ENCODE results near the gene FCN1.

The FCN1 gene

GRCh38 chr9:134869554-134870300 lies 48.0 kb downstream of the FCN1 start:
- TF ChIP-seq FOXP2 (optimal IDR thresholded peaks at IDR 0.05; ENCODE audit: control extremely low read depth, extremely low read length, insufficient read depth) (no peak), EZH2 (IDR thresholded peaks at IDR 0.05) (no peak), POLR2AphosphoS5 (IDR thresholded peaks at IDR 0.05; ENCODE audit: borderline replicate concordance, low read depth, low read length) (no peak)
- no peaks in the 10 kb centered on the region for H3K9me3 ChIP-seq (ENCODE audit: low read depth, low read length)
- DNase-seq (ENCODE audit: low read depth, low spot score), result no peak
- H3K9ac ChIP-seq (ENCODE audit: insufficient read length), result no peak overlapping the region
- H3K27ac ChIP-seq, result no peak overlapping the region
- H3K36me3 ChIP-seq (ENCODE audit: insufficient read depth, low read length), result no peaks in the 10 kb centered on the region
- no peak overlapping the region for H3K4me3 ChIP-seq

- Histone ChIP-seq H3K4me3 (no peak overlapping the region), H3K9ac (ENCODE audit: insufficient read length) (no peak overlapping the region), H3K27ac (no peak overlapping the region), H3K36me3 (ENCODE audit: insufficient read depth, low read length) (no peaks in the 10 kb centered on the region), H3K9me3 (ENCODE audit: low read depth, low read length) (no peaks in the 10 kb centered on the region)
- TF ChIP-seq FOXP2 (optimal IDR thresholded peaks at IDR 0.05; ENCODE audit: control extremely low read depth, extremely low read length, insufficient read depth), result no peak
- no peak for TF ChIP-seq EZH2 (IDR thresholded peaks at IDR 0.05)
- TF ChIP-seq POLR2AphosphoS5 (IDR thresholded peaks at IDR 0.05; ENCODE audit: borderline replicate concordance, low read depth, low read length), result no peak
- DNase-seq (ENCODE audit: low read depth, low spot score), result no peak
Observed at GRCh38 chr9:134868751-134869553, 48.8 kb downstream of the FCN1 start.

- H3K36me3 ChIP-seq (ENCODE audit: insufficient read depth, low read length), result no peaks in the 10 kb centered on the region
- H3K4me3 ChIP-seq, result no peak overlapping the region
- H3K9me3 ChIP-seq (ENCODE audit: low read depth, low read length), result no peaks in the 10 kb centered on the region
- DNase-seq (ENCODE audit: low read depth, low spot score), result no peak
- H3K27ac ChIP-seq, result no peak overlapping the region
- H3K9ac ChIP-seq (ENCODE audit: insufficient read length), result no peak overlapping the region
- TF ChIP-seq FOXP2 (optimal IDR thresholded peaks at IDR 0.05; ENCODE audit: control extremely low read depth, extremely low read length, insufficient read depth) (no peak), EZH2 (IDR thresholded peaks at IDR 0.05) (no peak), POLR2AphosphoS5 (IDR thresholded peaks at IDR 0.05; ENCODE audit: borderline replicate concordance, low read depth, low read length) (no peak)
Observed at GRCh38 chr9:134867917-134868750, 49.6 kb downstream of the FCN1 start.

DNA sequence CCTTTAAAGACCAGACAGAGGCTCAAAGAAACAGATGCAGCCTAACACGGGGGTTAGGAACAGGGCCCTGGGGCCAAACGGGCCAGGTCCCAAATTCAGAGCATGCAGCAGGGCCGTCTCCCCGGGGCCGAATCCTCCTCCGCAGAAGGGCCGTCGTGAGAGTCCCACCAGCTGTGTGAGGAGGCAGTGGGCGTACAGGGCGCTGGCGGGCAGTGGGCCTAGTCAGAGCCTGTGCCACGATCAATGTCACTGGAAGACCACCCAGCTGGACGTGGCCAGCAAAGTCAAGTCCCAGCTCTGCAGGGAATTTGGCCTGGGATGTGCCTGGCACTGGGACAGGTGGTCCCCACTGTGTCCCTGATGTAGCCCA lies 52.9 kb downstream of the FCN1 start:
- DNase-seq (ENCODE audit: low read depth, low spot score), result no peak
- H3K27ac ChIP-seq, result no peak overlapping the region

GRCh38 chr9:134863941-134864820 lies 53.5 kb downstream of the FCN1 start:
- no peaks in the 10 kb centered on the region for H3K36me3 ChIP-seq (ENCODE audit: insufficient read depth, low read length)
- H3K27ac ChIP-seq, result no peak overlapping the region
- no peak for DNase-seq (ENCODE audit: low read depth, low spot score)
- no peaks in the 10 kb centered on the region for H3K9me3 ChIP-seq (ENCODE audit: low read depth, low read length)
- TF ChIP-seq FOXP2 (optimal IDR thresholded peaks at IDR 0.05; ENCODE audit: control extremely low read depth, extremely low read length, insufficient read depth) (no peak), EZH2 (IDR thresholded peaks at IDR 0.05) (no peak), POLR2AphosphoS5 (IDR thresholded peaks at IDR 0.05; ENCODE audit: borderline replicate concordance, low read depth, low read length) (no peak)
- H3K4me3 ChIP-seq, result no peak overlapping the region
- H3K9ac ChIP-seq (ENCODE audit: insufficient read length), result no peak overlapping the region

More for the DNA sequence above, 52.9 kb downstream of the FCN1 start:
- Histone ChIP-seq H3K36me3 (ENCODE audit: insufficient read depth, low read length) (no peaks in the 10 kb centered on the region), H3K9me3 (ENCODE audit: low read depth, low read length) (no peaks in the 10 kb centered on the region), H3K9ac (ENCODE audit: insufficient read length) (no peak overlapping the region), H3K4me3 (no peak overlapping the region)
- TF ChIP-seq EZH2 (IDR thresholded peaks at IDR 0.05) (no peak), FOXP2 (optimal IDR thresholded peaks at IDR 0.05; ENCODE audit: control extremely low read depth, extremely low read length, insufficient read depth) (no peak), POLR2AphosphoS5 (IDR thresholded peaks at IDR 0.05; ENCODE audit: borderline replicate concordance, low read depth, low read length) (no peak)

DNA sequence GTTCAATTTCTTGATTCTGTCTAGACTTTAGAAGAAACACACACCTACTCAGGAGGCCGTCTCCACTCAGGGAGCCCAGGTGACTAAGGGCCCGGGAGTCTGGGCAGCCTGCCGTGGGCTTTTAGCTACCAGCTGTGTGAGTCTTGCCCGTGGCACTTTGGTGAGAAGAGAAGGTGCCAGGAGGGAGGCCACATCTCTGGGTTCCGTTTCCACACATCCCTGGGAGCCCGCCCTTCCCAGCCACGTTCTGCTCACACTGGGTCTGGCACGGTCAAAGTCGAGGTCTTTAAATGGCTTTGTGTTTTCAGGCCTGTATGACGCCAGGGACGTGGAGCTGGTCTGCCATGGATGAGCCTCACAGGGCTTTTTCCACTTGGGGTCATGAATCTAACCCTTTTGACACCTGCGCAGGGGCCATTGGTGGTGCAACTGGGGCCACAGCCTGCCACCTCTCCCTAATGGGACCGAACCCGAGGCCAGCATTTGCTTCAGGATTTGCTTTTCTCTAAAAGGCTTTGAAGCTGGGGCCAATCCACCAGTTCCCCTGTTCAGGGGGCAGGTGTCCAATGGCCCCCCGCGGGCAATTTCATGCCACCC lies 54.3 kb downstream of the FCN1 start:
- no peak overlapping the region for H3K9ac ChIP-seq (ENCODE audit: insufficient read length)
- DNase-seq (ENCODE audit: low read depth, low spot score), result no peak
- TF ChIP-seq POLR2AphosphoS5 (IDR thresholded peaks at IDR 0.05; ENCODE audit: borderline replicate concordance, low read depth, low read length) (no peak), EZH2 (IDR thresholded peaks at IDR 0.05) (no peak), FOXP2 (optimal IDR thresholded peaks at IDR 0.05; ENCODE audit: control extremely low read depth, extremely low read length, insufficient read depth) (no peak)
- no peak overlapping the region for H3K4me3 ChIP-seq
- H3K27ac ChIP-seq, result no peak overlapping the region
- no peaks in the 10 kb centered on the region for H3K36me3 ChIP-seq (ENCODE audit: insufficient read depth, low read length)
- no peaks in the 10 kb centered on the region; the same call in 1 of the 2 replicates for H3K9me3 ChIP-seq (ENCODE audit: low read depth, low read length)

Data from SK-N-MC (cell line).